ENCODE results near the gene COL5A3.

Gene COL5A3

DNA sequence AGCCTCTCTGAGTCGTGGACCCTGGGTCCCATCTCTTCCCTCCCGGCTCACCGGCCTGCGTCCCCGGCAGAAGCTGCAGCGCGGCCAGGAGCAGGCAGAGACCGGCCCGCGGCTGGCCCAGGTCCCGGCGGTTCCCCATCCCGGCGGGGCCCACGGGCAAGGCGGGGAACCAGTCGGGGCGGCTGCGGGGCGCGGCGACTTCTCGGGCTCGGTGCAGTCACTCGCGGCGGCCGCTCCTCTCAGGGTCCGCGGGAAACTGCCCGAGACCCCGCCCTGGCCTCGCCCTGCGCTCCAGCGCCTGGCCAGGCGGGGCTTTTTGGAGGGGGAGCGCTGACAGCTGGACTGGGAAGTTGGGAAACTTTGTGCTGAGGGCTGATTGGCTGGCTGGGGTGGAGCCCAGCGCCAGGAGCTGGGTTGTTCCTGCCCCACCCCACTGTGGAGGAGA, at the start of gene COL5A3:
COL5A3 (minus strand) TSS at position 258 of the 445 bp plus-strand sequence; CDS start at position 139, 119 bp downstream.
- no peak within 1 kb of the TSS for H3K9ac ChIP-seq (ENCODE audit: low read length)
- no peak within 1 kb of the TSS for H3K4me3 ChIP-seq (ENCODE audit: low read length)
- peaks cover 38% of the 10 kb centered on the region for H3K27me3 ChIP-seq (ENCODE audit: control insufficient read depth, insufficient read depth, low read length)
- no peaks in the 10 kb centered on the region for H3K36me3 ChIP-seq (ENCODE audit: control insufficient read depth, insufficient read depth, low read length)
- peaks cover 12% of the 10 kb centered on the region for H3K4me1 ChIP-seq (ENCODE audit: control insufficient read depth, insufficient read depth, low read length)
- H3K9me3 ChIP-seq (ENCODE audit: control insufficient read depth, low read length): no peaks in the 10 kb centered on the region

DNA sequence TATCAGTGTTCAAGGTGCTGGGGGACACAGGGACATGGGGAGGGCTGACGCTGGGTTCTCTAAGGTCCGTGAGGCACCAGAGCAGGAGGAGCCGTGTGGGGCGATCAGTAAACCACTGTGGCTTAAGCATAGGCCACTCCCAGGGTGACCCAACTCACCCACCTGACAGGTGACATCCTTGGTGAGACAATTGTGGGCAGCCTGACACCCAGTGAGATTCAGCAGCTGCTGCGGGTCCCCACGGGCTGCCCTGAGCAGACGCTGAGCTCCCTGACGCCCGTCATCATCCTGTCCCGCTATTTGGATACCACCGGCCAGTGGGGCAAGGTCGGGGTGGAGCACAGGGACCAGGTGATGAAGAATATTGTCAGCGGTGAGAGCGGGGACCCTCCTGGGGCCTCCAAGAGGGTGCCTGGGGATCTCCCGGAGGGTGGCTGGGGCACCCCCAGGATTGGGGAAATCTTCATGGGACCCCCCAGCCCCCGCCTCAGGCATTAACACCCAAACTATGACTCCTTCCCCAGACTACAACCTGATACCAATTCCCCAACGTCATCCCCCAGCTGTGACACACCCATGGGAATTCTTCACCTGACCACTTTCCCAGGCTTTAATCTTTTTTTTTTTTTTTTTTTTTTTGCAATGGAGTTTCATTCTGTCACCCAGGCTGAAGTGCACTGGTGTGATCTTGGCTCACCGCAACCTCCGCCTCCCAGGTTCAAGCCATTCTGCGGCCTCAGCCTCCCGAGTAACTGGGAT, 42.5 kb upstream of the COL5A3 start:
- Histone ChIP-seq H3K27me3 (ENCODE audit: control insufficient read depth, insufficient read depth, low read length) (no peaks in the 10 kb centered on the region), H3K4me1 (ENCODE audit: control insufficient read depth, insufficient read depth, low read length) (no peaks in the 10 kb centered on the region), H3K9ac (ENCODE audit: low read length) (no peak overlapping the region), H3K36me3 (ENCODE audit: control insufficient read depth, insufficient read depth, low read length) (no peaks in the 10 kb centered on the region), H3K9me3 (ENCODE audit: control insufficient read depth, low read length) (no peaks in the 10 kb centered on the region), H3K4me3 (ENCODE audit: low read length) (no peak overlapping the region)

DNA sequence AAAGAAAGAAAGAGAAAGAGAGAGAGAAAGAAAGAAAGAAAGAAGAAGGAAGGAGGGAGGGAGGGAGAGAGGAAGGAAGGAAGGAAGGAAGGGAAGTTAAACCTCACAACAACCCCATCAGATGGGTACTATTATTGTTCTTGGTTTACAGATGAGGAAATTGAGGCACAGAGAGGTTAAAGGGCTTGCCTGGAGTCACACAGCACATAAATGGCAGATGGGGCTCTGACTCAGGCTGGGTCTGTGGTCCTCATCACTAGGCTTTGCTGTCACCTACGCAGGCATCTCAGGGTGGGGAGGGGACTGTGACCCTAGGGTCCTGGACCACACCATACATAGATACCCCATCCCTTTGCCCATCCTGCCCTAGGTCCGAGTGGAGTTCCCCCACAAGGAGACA, 39.3 kb upstream of the COL5A3 start:
- Histone ChIP-seq H3K36me3 (ENCODE audit: control insufficient read depth, insufficient read depth, low read length) (no peaks in the 10 kb centered on the region), H3K27me3 (ENCODE audit: control insufficient read depth, insufficient read depth, low read length) (peaks cover 4% of the 10 kb centered on the region), H3K4me1 (ENCODE audit: control insufficient read depth, insufficient read depth, low read length) (no peaks in the 10 kb centered on the region), H3K9ac (ENCODE audit: low read length) (no peak overlapping the region), H3K9me3 (ENCODE audit: control insufficient read depth, low read length) (no peaks in the 10 kb centered on the region), H3K4me3 (ENCODE audit: low read length) (no peak overlapping the region)

DNA sequence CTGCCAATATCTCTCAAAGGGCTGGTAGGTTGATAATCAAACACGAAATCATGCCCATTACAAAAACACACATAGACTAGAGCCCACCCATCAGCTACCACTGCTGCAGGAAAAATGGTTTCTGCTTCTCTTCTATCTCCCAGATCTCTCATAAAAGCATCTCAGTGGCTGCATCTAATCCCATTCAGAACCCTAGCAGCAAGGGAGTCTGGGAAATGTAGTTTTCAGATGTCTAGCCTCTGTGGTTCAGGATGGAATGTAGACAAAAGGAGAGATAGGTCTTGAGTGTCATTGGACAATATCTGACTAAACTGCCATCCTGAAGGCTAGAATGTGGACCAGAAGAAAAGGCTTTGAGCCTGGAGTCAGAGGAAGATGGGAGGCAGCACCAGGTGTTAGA, 35.1 kb upstream of the COL5A3 start:
- Histone ChIP-seq H3K9me3 (ENCODE audit: control insufficient read depth, low read length) (peaks cover 4% of the 10 kb centered on the region), H3K27me3 (ENCODE audit: control insufficient read depth, insufficient read depth, low read length) (peaks cover 8% of the 10 kb centered on the region), H3K36me3 (ENCODE audit: control insufficient read depth, insufficient read depth, low read length) (no peaks in the 10 kb centered on the region), H3K4me1 (ENCODE audit: control insufficient read depth, insufficient read depth, low read length) (no peaks in the 10 kb centered on the region), H3K9ac (ENCODE audit: low read length) (no peak overlapping the region), H3K4me3 (ENCODE audit: low read length) (no peak overlapping the region)

DNA sequence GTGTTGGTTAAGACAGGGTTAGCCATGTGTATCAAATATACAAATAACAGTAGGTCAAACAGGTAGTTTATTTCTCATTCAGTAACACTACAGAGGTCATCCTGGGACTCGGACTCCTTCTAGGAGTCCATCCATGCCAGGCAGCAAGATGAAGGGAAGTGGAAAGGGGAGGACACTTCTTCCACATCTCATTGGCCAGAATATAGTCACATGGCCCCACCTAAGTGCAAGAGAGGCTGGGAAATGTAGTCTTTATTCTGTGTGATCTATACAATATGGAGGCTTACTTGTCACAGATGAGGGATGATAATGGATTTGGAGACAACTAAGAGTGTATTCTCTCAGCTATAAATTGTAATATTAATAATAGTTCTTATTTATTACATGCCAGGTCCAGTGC, 34.1 kb upstream of the COL5A3 start:
- H3K27me3 ChIP-seq (ENCODE audit: control insufficient read depth, insufficient read depth, low read length): peaks cover 8% of the 10 kb centered on the region
- H3K4me1 ChIP-seq (ENCODE audit: control insufficient read depth, insufficient read depth, low read length): no peaks in the 10 kb centered on the region
- H3K36me3 ChIP-seq (ENCODE audit: control insufficient read depth, insufficient read depth, low read length): no peaks in the 10 kb centered on the region
- no peak overlapping the region for H3K4me3 ChIP-seq (ENCODE audit: low read length)
- H3K9me3 ChIP-seq (ENCODE audit: control insufficient read depth, low read length): peaks cover 4% of the 10 kb centered on the region
- no peak overlapping the region for H3K9ac ChIP-seq (ENCODE audit: low read length)

DNA sequence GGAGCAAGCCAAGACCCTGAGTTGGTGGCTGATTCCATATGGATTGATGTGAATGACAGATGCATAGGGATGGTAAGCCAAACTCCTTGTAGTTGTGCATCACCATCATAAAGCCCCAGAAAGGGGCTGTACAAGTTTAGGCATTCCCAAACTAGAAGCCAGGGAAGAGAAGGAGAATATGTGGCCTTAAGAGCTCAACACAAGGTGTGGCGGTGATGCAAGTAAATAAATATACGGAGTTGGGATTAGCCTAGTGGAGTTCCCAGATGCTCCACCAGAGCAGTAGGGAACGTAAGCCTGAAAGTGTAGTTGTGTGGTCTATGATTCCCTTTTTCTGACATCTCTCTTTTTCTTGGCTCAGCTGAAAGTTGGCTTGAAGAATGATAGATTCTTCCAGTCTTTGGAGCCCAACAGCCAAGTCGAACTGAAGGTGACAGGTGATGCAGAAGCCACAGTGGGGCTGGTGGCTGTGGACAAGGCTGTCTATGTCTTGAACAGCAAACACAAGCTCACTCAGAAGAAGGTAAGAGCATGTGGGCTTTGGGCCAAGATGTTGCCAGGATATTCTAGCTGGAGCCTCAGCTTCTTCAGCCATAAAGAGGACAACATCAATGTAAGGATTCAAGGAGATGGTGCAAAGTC, 33.1 kb upstream of the COL5A3 start:
- H3K4me1 ChIP-seq (ENCODE audit: control insufficient read depth, insufficient read depth, low read length): no peaks in the 10 kb centered on the region
- no peak overlapping the region for H3K4me3 ChIP-seq (ENCODE audit: low read length)
- H3K27me3 ChIP-seq (ENCODE audit: control insufficient read depth, insufficient read depth, low read length): peaks cover 12% of the 10 kb centered on the region
- no peaks in the 10 kb centered on the region for H3K36me3 ChIP-seq (ENCODE audit: control insufficient read depth, insufficient read depth, low read length)
- no peak overlapping the region for H3K9ac ChIP-seq (ENCODE audit: low read length)
- peaks cover 4% of the 10 kb centered on the region for H3K9me3 ChIP-seq (ENCODE audit: control insufficient read depth, low read length)

DNA sequence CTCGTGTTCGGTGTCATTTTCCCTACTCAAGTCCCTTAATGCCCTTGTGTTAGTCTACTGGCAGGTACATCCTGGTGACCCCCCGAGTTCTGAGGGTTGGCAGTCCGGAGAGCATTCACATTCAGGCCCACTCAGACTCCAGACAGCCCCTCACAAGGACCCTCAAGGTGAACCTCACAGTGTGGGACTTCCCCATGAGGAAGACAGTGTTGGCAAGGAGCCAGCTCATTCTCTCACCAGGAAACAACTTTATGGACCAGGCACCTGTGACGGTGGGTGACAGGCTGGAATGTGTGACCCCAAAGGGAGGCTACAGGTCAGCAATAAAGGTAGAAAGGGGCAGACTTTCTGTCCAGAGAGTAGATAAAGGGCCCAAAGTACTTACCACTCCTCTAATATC, 27.5 kb upstream of the COL5A3 start:
- no peak overlapping the region for H3K4me3 ChIP-seq (ENCODE audit: low read length)
- H3K36me3 ChIP-seq (ENCODE audit: control insufficient read depth, insufficient read depth, low read length): no peaks in the 10 kb centered on the region
- no peaks in the 10 kb centered on the region for H3K9me3 ChIP-seq (ENCODE audit: control insufficient read depth, low read length)
- H3K4me1 ChIP-seq (ENCODE audit: control insufficient read depth, insufficient read depth, low read length): no peaks in the 10 kb centered on the region
- peaks cover 30% of the 10 kb centered on the region for H3K27me3 ChIP-seq (ENCODE audit: control insufficient read depth, insufficient read depth, low read length)
- no peak overlapping the region for H3K9ac ChIP-seq (ENCODE audit: low read length)

DNA sequence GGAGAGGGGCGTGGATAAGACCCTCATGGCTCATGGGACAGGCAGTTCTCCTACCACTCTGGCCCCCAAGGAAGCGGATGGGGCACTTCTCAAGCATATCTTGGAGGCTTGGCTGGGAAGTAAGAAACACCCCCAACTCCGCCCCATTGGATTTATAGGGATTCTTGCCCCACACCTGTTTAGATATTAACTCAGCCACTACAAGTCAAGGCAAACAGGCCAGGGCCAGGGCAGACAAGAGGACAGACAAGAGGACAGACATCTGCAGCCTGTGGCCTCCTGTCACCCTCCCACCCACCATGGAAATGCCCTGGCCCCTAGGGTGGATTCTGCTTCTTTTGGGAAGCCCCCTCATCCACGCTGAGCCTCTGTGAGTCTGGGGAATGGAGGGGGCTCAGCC, 27.1 kb upstream of the COL5A3 start:
- Histone ChIP-seq H3K4me3 (ENCODE audit: low read length) (no peak overlapping the region), H3K4me1 (ENCODE audit: control insufficient read depth, insufficient read depth, low read length) (no peaks in the 10 kb centered on the region)

DNA sequence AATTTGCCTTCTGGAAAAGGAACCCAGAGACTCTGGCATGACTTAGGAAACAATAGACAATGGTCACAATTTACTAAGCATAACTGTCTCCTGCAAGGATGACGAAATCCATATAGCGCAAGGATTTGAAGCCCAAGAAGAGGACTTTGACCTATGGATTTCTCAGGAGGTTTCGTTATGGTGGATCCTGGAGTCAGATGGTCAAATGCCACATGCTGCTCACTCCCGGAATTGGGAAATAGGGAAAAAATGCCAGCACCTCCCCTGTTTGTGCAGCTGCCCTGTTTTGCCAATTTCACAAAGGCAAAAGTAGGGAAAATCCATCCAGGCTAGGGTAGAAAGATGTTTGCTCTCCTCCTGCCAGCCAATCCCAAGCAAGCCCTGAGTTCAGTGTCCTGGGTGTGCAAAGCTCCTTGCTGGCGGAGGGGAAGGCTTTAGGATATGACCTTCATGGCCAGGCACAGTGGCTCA, 26.3 kb upstream of the COL5A3 start:
- Histone ChIP-seq H3K4me3 (ENCODE audit: low read length) (no peak overlapping the region), H3K36me3 (ENCODE audit: control insufficient read depth, insufficient read depth, low read length) (no peaks in the 10 kb centered on the region), H3K27me3 (ENCODE audit: control insufficient read depth, insufficient read depth, low read length) (peaks cover 35% of the 10 kb centered on the region), H3K9ac (ENCODE audit: low read length) (no peak overlapping the region), H3K4me1 (ENCODE audit: control insufficient read depth, insufficient read depth, low read length) (no peaks in the 10 kb centered on the region), H3K9me3 (ENCODE audit: control insufficient read depth, low read length) (no peaks in the 10 kb centered on the region)

More for the DNA sequence above, 27.1 kb upstream of the COL5A3 start:
- Histone ChIP-seq H3K9ac (ENCODE audit: low read length) (no peak overlapping the region), H3K36me3 (ENCODE audit: control insufficient read depth, insufficient read depth, low read length) (no peaks in the 10 kb centered on the region), H3K9me3 (ENCODE audit: control insufficient read depth, low read length) (no peaks in the 10 kb centered on the region), H3K27me3 (ENCODE audit: control insufficient read depth, insufficient read depth, low read length) (peaks cover 34% of the 10 kb centered on the region)

DNA sequence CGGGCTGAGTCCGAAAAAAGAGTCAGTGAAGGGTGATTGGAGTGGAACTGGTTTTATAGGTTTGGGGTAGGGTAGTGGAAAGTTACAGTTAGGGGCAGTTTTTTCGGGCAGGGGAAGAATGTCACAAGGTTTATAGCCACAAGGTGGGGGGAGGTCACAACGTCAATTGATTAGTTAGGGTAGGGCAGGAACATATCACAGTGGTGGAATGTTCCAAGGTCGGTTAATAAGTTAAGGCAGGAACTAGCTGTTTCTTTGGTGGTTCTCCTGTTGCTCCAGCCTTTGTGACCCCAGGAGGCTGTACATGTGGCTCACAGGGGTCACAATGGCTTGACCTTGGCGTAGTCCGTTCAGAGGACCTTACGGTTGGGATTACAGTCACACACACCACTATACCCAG, 23.3 kb upstream of the COL5A3 start:
- H3K4me1 ChIP-seq (ENCODE audit: control insufficient read depth, insufficient read depth, low read length): no peaks in the 10 kb centered on the region
- H3K36me3 ChIP-seq (ENCODE audit: control insufficient read depth, insufficient read depth, low read length): no peaks in the 10 kb centered on the region
- peaks cover 36% of the 10 kb centered on the region for H3K27me3 ChIP-seq (ENCODE audit: control insufficient read depth, insufficient read depth, low read length)
- no peak overlapping the region for H3K4me3 ChIP-seq (ENCODE audit: low read length)
- H3K9me3 ChIP-seq (ENCODE audit: control insufficient read depth, low read length): no peaks in the 10 kb centered on the region
- H3K9ac ChIP-seq (ENCODE audit: low read length): no peak overlapping the region

DNA sequence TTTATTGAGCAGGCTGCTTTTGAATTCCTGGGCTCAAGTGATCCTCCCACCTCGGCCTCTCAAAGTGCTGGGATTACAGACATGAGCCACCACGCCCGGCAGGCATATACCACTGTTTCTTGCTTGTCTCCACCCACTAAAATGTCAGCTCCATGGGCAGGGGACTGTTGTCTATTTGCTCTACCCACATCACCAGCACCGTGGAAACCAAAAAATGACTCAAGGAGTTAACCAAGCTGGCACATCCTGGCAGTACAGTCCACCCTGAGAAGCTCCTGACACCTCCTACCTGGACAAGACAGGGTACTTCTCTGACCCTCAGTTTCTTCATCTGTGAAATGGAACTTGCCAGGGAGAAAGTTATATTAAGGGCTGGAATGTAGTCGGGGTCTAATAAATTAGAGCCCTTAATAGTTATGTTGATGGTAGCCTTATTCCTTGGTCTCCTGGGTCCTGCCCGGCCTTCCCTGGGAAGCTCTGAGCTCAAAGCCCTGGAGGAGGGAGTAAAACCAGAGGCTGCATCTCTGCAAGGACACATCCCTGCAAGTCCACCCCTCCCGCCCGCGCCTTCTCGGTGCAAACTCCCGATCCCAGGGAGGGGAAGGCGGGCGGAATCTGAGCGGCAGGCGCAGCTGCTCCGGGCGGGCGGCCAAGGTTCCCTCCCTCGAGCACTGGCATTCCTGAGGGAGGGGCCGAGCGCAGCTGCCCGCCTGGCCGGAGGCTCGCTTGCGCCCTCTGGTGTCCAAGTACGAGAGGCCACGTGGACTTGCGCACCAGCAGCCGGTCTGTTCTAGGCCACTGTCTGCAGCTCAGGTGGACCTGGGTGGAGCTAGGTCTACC, 17.1 kb upstream of the COL5A3 start:
- Histone ChIP-seq H3K9me3 (ENCODE audit: control insufficient read depth, low read length) (no peaks in the 10 kb centered on the region), H3K27me3 (ENCODE audit: control insufficient read depth, insufficient read depth, low read length) (peaks cover 11% of the 10 kb centered on the region), H3K4me1 (ENCODE audit: control insufficient read depth, insufficient read depth, low read length) (peaks cover 6% of the 10 kb centered on the region), H3K4me3 (ENCODE audit: low read length) (no peak overlapping the region), H3K9ac (ENCODE audit: low read length) (no peak overlapping the region), H3K36me3 (ENCODE audit: control insufficient read depth, insufficient read depth, low read length) (no peaks in the 10 kb centered on the region)

DNA sequence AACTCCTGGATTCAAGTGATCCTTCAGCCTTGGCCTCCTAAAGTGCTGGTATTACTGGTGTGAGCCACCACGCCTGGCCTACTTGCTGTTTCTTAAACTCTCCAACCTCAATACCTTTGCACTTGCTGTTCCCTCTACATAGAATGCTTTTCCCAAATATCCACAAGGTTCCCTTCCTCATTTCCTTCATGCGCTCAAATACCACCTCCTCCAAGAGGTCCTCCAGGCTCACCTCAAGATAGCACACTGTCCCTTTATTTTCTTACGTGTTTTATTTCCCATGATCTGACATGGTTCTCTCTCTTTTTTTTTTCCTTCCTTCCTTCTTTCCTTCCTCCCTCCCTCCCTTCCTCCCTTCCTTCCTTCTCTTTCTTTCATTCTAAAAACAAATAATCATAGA, 16.4 kb upstream of the COL5A3 start:
- Histone ChIP-seq H3K27me3 (ENCODE audit: control insufficient read depth, insufficient read depth, low read length) (peaks cover 11% of the 10 kb centered on the region), H3K4me3 (ENCODE audit: low read length) (no peak overlapping the region), H3K9me3 (ENCODE audit: control insufficient read depth, low read length) (no peaks in the 10 kb centered on the region), H3K9ac (ENCODE audit: low read length) (no peak overlapping the region), H3K4me1 (ENCODE audit: control insufficient read depth, insufficient read depth, low read length) (peaks cover 6% of the 10 kb centered on the region), H3K36me3 (ENCODE audit: control insufficient read depth, insufficient read depth, low read length) (no peaks in the 10 kb centered on the region)

Data from mucosa of stomach (tissue), 1 donor.